K562 (cell line): ENCODE results near the gene LAMB1. TPM values are rescaled to one million over a fixed set of nuclear protein-coding genes. Genes with fewer than 3 reads are reported as not detected.

Source experiments
- ATAC-seq: fragments of 200-7000 bp; cut with Tn5 transposase; 3 replicates; pipeline ENCODE4 v1.9.1; 2020; ENCODE audit warnings: moderate library complexity
- BruUV-seq: library from RNA; stranded (reverse); fragments of 400-500 nt; replicated peaks from 2 replicates; lab custom pipeline; 2021; lab: Mats Ljungman, UMichigan
- CTCF ChIA-PET: fragments of 300-600 bp; formaldehyde crosslinking; extraction: SDS; loops from one replicate; lab custom pipeline; 2021; ENCODE audit warnings: low intra/inter-chr PET ratio; lab: Yijun Ruan, JAX
- POLR2A ChIA-PET: fragments of 300-600, 350-650 bp; sonication (Branson Sonifier 250); formaldehyde crosslinking; extraction: SDS; loops from one replicate; lab custom pipeline; 2021; ENCODE audit warnings: antibody characterized with exemption, inconsistent platforms; lab: Yijun Ruan, JAX
- DNase-seq, 4 experiments: peaks; one replicate each; pipeline versions ENCODE4 v3.0.0 to v3.0.0-alpha.2; 2011 to 2018; ENCODE audit warnings: low spot score in 3 of 4, mixed read lengths in 3 of 4; ENCODE audit errors: extremely low read depth in 1 of 4
- FAIRE-seq: peaks from 2 replicates; lab custom pipeline; 2011; peaks lifted over from hg19 to GRCh38; lab: Jason Lieb, UNC
- H2AFZ ChIP-seq: 2 replicates; pipeline ENCODE4 v1.6.0; 2011; ENCODE audit warnings: low read depth, low read length, control low read depth, inconsistent platforms
- H3K27ac ChIP-seq: fragments of 200-600 bp; 3 replicates; pipeline ENCODE4 v1.8.0; 2011; ENCODE audit warnings: low read depth, mild to moderate bottlenecking, control low read depth, inconsistent platforms, low read length, moderate library complexity, mixed read lengths; ENCODE audit errors: extremely low read depth
- H3K27me3 ChIP-seq, 2 experiments: fragments of 300-600 bp in 1 of 2; 2 replicates in 1 of 2; 3 replicates in 1 of 2; pipeline versions ENCODE4 v1.6.0 to v1.8.0; 2011; ENCODE audit warnings: inconsistent platforms in 2 of 2, low read length in 2 of 2, mild to moderate bottlenecking in 1 of 2, mixed read lengths in 1 of 2, moderate library complexity in 1 of 2; ENCODE audit not compliant: control insufficient read depth in 2 of 2, insufficient read depth in 2 of 2
- H3K36me3 ChIP-seq: fragments of 300-600 bp; 3 replicates; pipeline ENCODE4 v1.8.0; 2011; ENCODE audit warnings: mild to moderate bottlenecking, low read length, inconsistent platforms; ENCODE audit not compliant: control insufficient read depth, insufficient read depth
- H3K4me1 ChIP-seq, 2 experiments: fragments of 200-600 bp in 1 of 2; replicated peaks in 1 of 2; 2 replicates in 1 of 2; 3 replicates in 1 of 2; pipeline versions ENCODE4 v1.5.1 to v1.8.0; 2011; ENCODE audit warnings: inconsistent platforms in 2 of 2, low read length in 2 of 2, mild to moderate bottlenecking in 1 of 2, mixed read lengths in 1 of 2, moderate library complexity in 1 of 2; ENCODE audit not compliant: control insufficient read depth in 2 of 2, insufficient read depth in 2 of 2
- H3K4me2 ChIP-seq: 2 replicates; pipeline ENCODE4 v1.6.1; 2011; ENCODE audit warnings: low read length, control low read depth, inconsistent platforms, mixed read lengths; ENCODE audit not compliant: insufficient read depth
- H3K4me3 ChIP-seq: fragments of 200-600 bp; sonication (generic), shearing (Covaris generic); 2 replicates; pipeline ENCODE4 v1.5.1; 2016; ENCODE audit warnings: control low read depth, inconsistent platforms
- H3K79me2 ChIP-seq: fragments of 200-600 bp; 3 replicates; pipeline ENCODE4 v1.8.0; 2011; ENCODE audit warnings: low read length, inconsistent platforms; ENCODE audit not compliant: control insufficient read depth, insufficient read depth
- H3K9ac ChIP-seq, 2 experiments: 2 replicates each; pipeline versions ENCODE4 v1.6.0 to v1.6.1; 2011; ENCODE audit warnings: low read depth in 2 of 2, low read length in 2 of 2, control low read depth in 1 of 2, inconsistent platforms in 1 of 2, mild to moderate bottlenecking in 1 of 2, mixed read lengths in 1 of 2; ENCODE audit not compliant: insufficient read depth in 1 of 2
- H3K9me1 ChIP-seq: one replicate; pipeline ENCODE4 v1.6.0; 2011; ENCODE audit warnings: inconsistent platforms, mild to moderate bottlenecking, low read length, moderate library complexity; ENCODE audit not compliant: control insufficient read depth, insufficient read depth
- H3K9me3 ChIP-seq: replicated peaks from 2 replicates; pipeline ENCODE4 v1.5.1; 2011; ENCODE audit warnings: low read depth, low read length, inconsistent platforms; ENCODE audit not compliant: control insufficient read depth, insufficient read depth
- H4K20me1 ChIP-seq: replicated peaks from 2 replicates; pipeline ENCODE4 v1.6.1; 2011; ENCODE audit warnings: low read length, inconsistent platforms, mixed read lengths; ENCODE audit not compliant: control insufficient read depth, insufficient read depth
- CBX8 ChIP-seq: fragments of 200-600 bp; sonication (generic); IDR thresholded peaks from 2 replicates; pipeline ENCODE4 v1.6.1; 2012; ENCODE audit warnings: borderline replicate concordance, mixed run types, low read depth, mild to moderate bottlenecking, moderate library complexity, mixed read lengths, low read length, control low read depth, inconsistent platforms; ENCODE audit not compliant: poor library complexity, severe bottlenecking; ENCODE audit errors: extremely low read depth
- CEBPB ChIP-seq: fragments of 450-650 bp; IDR thresholded peaks from 2 replicates; pipeline ENCODE4 v1.6.1; 2016; ENCODE audit warnings: missing genetic modification characterization, missing compliant biosample characterization
- HOXB6 ChIP-seq: fragments of 250-450 bp; sonication (Bioruptor Pico); IDR thresholded peaks from 2 replicates; pipeline ENCODE4 v1.5.1; 2022; ENCODE audit warnings: mild to moderate bottlenecking, borderline replicate concordance
- MXI1 ChIP-seq: IDR thresholded peaks from 2 replicates; pipeline ENCODE4 v1.6.1; 2011; ENCODE audit warnings: low read depth, mild to moderate bottlenecking, improper control_type of control experiment, low read length
- POLR2H ChIP-seq: IDR thresholded peaks from 2 replicates; pipeline ENCODE4 v1.6.1; 2016; ENCODE audit warnings: missing genetic modification characterization, low read depth, mild to moderate bottlenecking, control low read depth, missing compliant biosample characterization, moderate library complexity
- RFX5 ChIP-seq: IDR thresholded peaks from 2 replicates; pipeline ENCODE4 v1.6.1; 2011; ENCODE audit warnings: low read depth, mild to moderate bottlenecking, improper control_type of control experiment, low read length
- WGBS: fragments of 100-300 bp; shearing (Covaris generic); methylation state at CpG from one replicate; pipeline ENCODE4 v1.1.6; 2016; ENCODE audit warnings: low coverage, mixed read lengths; ENCODE audit not compliant: insufficient coverage; ENCODE audit errors: missing lambda C conversion rate; 5-methylcytosine and 5-hydroxymethylcytosine counted together
- in situ Hi-C: fragments of 300-500 bp; cut with MboI; formaldehyde crosslinking; loops from 4 replicates; pipeline ENCODE4 v1.15.0; 2018; ENCODE audit warnings: inconsistent platforms, mixed read lengths
- intact Hi-C: fragments of 100-400 bp; cut with micrococcal nuclease; formaldehyde crosslinking; loops from 2 replicates; pipeline ENCODE4 v1.14.2; 2022
- polyA plus RNA-seq, 8 experiments: library from polyadenylated mRNA; depleted of rRNA in 4 of 8; stranded (reverse) in 5 of 8; unstranded in 3 of 8; fragments of >200 nt; fragmentation: Nextera tagmentation in 2 of 8; fragmentation: Illumina TruSeq in 1 of 8; extraction: Ambion mirVana in 2 of 8; extraction: Trizol in 1 of 8; gene quantifications; 2 replicates each; pipeline versions ENCODE4 v1.2.1 to v1.2.3, GENCODE V29; 2011 to 2014; ENCODE audit warnings: inconsistent platforms in 1 of 8, missing spikeins in 1 of 8
- total RNA-seq, 7 experiments: library from RNA; depleted of rRNA in 6 of 7; stranded (reverse); fragments of >200 nt in 6 of 7; fragmentation: Illumina TruSeq in 2 of 7; extraction: Trizol in 2 of 7; gene quantifications; 2 replicates each; pipeline versions ENCODE4 v1.2.1 to v1.2.3, GENCODE V29; 2011 to 2021; ENCODE audit warnings: low replicate concordance in 1 of 7
- TF ChIP-seq, protein P1 (sequence below): fragments of 450-650 bp; IDR thresholded peaks from 2 replicates; pipeline ENCODE4 v1.6.1; 2016; ENCODE audit warnings: antibody characterized with exemption

The LAMB1 gene
- total and polyA plus RNA-seq, 9 of the 15 experiments (the other 6 are each of a cell fraction or from before 2014, with no cell fraction given) = 6.0 to 17.7 (median 12.3) TPM

GRCh38 chr7:107980171-107980570 is 22.8 kb downstream of the LAMB1 start:
- Histone ChIP-seq H3K9me1 (no peaks in the 10 kb centered on the region), H2AFZ (no peak overlapping the region), H4K20me1 (no peaks in the 10 kb centered on the region), H3K27me3 (no peaks in the 10 kb centered on the region), H3K4me3 (no peak overlapping the region), H3K79me2 (no peaks in the 10 kb centered on the region), H3K4me2 (no peak overlapping the region), H3K9ac (no peak overlapping the region), H3K36me3 (peaks cover 9% of the 10 kb centered on the region; the same call in 2 of the 3 replicates), H3K27ac (no peak overlapping the region), H3K4me1 (no peaks in the 10 kb centered on the region), H3K9me3 (no peaks in the 10 kb centered on the region)
- intact Hi-C loops = no loop called here
- TF ChIP-seq HOXB6 (CRISPR knock-in tag) = no peak
- no peak for TF ChIP-seq MXI1
- TF ChIP-seq RFX5 = no peak
- no peak for TF ChIP-seq CBX8
- DNase-seq (no peak), FAIRE-seq (no peak), ATAC-seq (no peak)
- CTCF ChIA-PET = no interaction called here
- POLR2A ChIA-PET = no interaction called here
- BruUV-seq = no TSS peak
- in situ Hi-C loops = no loop called here
- WGBS = 57% methylated on average over 3 of the region's 3 CpGs

DNA sequence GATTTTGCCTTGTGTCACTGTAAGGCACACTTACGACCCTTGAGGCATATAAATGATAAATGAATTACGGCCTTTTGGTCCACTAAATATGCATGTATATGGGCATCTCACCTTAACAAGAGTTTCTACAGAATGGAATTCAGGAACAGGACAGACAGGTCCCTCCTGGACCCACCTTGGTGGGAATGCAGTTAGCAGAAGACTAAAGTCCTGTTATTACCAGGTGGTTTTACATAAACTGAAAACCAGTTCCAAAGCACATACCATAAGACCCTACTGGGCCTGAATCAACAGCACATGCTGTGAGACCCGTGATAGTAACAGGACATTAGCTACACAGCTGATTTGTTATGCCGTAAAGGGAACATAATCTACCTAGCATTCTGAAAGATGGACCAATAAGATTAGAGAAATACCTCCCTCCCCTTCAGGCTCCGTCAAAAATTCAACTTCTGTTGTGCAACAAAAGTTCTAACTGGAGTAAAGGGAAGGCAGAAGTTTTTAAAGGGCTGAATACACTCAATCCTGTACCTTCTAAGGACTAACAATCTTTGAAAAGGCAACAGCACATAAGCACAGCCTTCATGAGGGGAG is 24.0 kb downstream of the LAMB1 start:
- FAIRE-seq = no peak
- CTCF ChIA-PET = no interaction called here
- intact Hi-C loops = loop anchor here (10.0 kb wide), 1 partner anchor 64 kb away; no protein-coding TSS in a partner anchor

More for the DNA sequence above, 24.0 kb downstream of the LAMB1 start:
- no peak for DNase-seq
- no peak overlapping the region for H3K4me3 ChIP-seq
- H3K27me3 ChIP-seq = no peaks in the 10 kb centered on the region
- no peak overlapping the region for H2AFZ ChIP-seq
- no peaks in the 10 kb centered on the region for H3K79me2 ChIP-seq
- H3K4me1 ChIP-seq = no peaks in the 10 kb centered on the region
- peaks cover 16% of the 10 kb centered on the region; the same call in 2 of the 3 replicates for H3K36me3 ChIP-seq
- no peaks in the 10 kb centered on the region for H3K9me1 ChIP-seq
- POLR2A ChIA-PET = no interaction called here
- H3K9ac ChIP-seq = no peak overlapping the region
- no peaks in the 10 kb centered on the region for H3K9me3 ChIP-seq
- in situ Hi-C loops = no loop called here
- 40% methylated on average over 5 of the region's 5 CpGs for whole genome bisulfite sequencing
- H3K27ac ChIP-seq = no peak overlapping the region
- no peak for ATAC-seq
- H4K20me1 ChIP-seq = no peaks in the 10 kb centered on the region
- H3K4me2 ChIP-seq = no peak overlapping the region
- BruUV-seq = no TSS peak
- TF ChIP-seq, protein P1, sequence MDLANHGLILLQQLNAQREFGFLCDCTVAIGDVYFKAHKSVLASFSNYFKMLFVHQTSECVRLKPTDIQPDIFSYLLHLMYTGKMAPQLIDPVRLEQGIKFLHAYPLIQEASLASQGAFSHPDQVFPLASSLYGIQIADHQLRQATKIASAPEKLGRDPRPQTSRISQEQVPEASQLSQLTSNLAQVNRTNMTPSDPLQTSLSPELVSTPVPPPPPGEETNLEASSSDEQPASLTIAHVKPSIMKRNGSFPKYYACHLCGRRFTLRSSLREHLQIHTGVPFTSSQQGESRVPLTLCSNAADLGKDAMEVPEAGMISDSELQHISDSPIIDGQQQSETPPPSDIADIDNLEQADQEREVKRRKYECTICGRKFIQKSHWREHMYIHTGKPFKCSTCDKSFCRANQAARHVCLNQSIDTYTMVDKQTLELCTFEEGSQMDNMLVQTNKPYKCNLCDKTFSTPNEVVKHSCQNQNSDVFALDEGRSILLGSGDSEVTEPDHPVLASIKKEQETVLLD = no peak
- TF ChIP-seq CEBPB (tag) = peak; percentile 38
- TF ChIP-seq POLR2H = no peak
